Sciatic nerve (tissue), 2 donors: ENCODE measurements around the gene ZBTB2. TPM values are rescaled to one million over a fixed set of nuclear protein-coding genes. Genes with fewer than 3 reads are reported as not detected.
A peak's percentile ranks its signal among the peaks of the same experiment; 100 is the strongest.
"Not testable (repeated sequence)": the region's sequence is repeated elsewhere in the genome, so short reads cannot be mapped to it uniquely, and the experiment has no call there.

ENCODE experiments used
- ATAC-seq: fragments of 200-7000 bp; cut with Tn5 transposase; one replicate; pipeline ENCODE4 v1.9.1; 2020; ENCODE audit warnings: mild to moderate bottlenecking, moderate library complexity
- DNase-seq: peaks from one replicate; pipeline ENCODE4 v3.0.0-alpha.2; 2020; ENCODE audit warnings: low spot score
- intact Hi-C: fragments of 100-400 bp; cut with DNase I; formaldehyde crosslinking; loops from one replicate; pipeline ENCODE4 v1.14.2; 2022
- total RNA-seq: library from RNA; stranded (reverse); fragmentation: NEBNext Ultra II Directional; extraction: Animal tissue kit (Norgen Biotek cat#: 25700); gene quantifications from one replicate; pipeline ENCODE4 v1.2.1, GENCODE V29; 2021
- donor health status: DM: no; HTN: no; CAD: no.
- donor health status: DM: no; HTN: no; CAD: no.

Gene ZBTB2
- total RNA-seq, 1 donor from 2014 or later, result 13.2 TPM

DNA sequence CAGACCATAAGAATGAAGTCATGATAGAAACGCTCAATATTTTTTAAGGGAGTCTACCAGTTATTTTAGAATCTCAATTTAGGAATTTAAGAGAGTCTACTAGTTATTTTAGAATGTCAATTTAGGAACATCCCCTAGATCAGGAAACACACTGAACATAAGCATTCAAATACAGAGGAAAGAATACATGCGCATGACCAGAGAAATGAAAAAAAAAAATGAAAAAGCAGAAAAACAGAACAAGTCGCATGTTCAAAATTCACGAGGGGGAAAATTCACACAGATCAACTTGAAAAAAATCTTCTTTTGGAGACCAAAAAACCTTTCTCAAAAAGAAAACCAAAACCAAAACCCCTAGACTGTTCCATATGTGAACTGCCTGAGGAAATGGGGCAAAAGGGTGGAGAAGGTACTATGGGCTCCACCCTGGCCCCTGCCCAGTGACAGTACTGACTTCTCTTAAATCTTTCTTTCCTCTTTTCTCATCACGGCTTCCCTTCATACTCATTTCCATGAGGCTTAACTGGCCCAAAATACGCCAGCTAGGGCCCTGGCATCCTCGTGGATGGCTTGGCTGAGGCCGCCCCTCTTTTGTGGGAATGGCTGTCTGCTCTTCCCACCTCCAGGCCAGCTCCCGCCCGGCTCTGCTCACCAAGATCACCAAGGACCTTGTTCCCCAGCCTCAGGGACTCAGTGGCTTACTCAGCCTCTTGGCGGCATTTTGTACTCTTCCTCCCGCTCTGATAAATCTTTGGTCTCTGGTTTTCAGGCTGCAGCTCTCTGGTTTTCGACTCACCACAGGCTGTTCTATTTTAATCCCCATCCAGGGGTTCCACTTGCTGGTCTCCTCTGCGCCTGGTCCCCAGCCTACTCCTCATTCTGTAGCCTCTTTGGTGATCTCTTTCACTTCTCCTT lies 11.2 kb downstream of the ZBTB2 start:
- ATAC-seq (peak; percentile 62), DNase-seq (no peak)
- intact Hi-C loops, result no loop called here

- DNase-seq (no peak), ATAC-seq (no peak)
- intact Hi-C loops, result no loop called here
These were observed 14.3 kb downstream of the ZBTB2 start for GRCh38 chr6:151377095-151377494.

DNA sequence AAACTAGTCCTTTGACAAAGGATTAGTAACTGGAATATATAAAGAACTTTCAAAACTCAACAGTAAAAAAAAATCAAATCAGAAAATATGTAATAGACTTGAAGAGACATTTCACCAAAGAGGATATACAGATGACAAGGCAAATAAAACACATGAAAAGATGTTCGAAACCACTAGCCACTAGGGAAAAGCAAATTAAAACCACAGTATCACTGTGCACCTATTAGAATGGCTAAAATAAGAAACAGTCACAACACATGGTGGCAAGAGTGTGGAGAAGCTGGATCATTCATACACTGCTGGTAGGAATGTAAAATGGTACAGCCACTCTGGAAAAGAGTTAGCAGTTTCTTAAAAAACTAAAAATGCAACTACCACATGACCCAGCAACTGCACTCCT lies 14.9 kb downstream of the ZBTB2 start:
- ATAC-seq (no peak), DNase-seq (no peak)
- intact Hi-C loops, result no loop called here

- DNase-seq (no peak), ATAC-seq (no peak)
- intact Hi-C loops, result no loop called here
These were observed 15.5 kb downstream of the ZBTB2 start for GRCh38 chr6:151375833-151376232.

DNA sequence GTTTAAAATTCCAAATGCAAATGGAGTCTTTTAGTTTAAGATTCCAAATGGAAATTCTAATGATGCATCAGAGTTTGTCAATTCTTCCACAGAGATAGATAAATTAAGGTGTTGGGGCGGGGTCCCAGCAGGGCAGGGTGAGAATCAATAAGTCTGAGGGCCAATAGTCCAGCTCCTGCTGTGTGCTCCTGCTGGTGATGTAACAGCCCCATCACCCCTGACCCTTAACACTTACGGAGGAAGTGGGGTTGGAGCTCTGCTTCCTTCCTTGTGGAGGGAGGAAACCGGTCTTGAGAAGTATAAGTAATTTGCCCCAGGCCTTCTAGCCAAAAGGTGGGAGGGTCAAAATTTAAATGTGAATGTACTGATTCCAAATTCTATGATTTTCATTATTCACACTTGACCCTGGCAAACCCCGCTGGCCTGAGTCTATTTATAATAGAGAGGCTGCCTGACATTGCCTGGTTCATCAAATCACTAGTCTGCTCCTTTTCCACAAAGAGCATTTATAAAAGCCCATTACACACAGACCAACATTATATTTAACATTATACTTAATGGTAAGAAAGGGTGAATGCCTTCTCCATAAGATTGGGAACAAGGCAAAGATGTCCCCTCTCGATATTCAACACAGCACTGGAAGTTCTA lies 17.2 kb downstream of the ZBTB2 start:
- peak; percentile 73 for ATAC-seq
- intact Hi-C loops, result no loop called here

DNA sequence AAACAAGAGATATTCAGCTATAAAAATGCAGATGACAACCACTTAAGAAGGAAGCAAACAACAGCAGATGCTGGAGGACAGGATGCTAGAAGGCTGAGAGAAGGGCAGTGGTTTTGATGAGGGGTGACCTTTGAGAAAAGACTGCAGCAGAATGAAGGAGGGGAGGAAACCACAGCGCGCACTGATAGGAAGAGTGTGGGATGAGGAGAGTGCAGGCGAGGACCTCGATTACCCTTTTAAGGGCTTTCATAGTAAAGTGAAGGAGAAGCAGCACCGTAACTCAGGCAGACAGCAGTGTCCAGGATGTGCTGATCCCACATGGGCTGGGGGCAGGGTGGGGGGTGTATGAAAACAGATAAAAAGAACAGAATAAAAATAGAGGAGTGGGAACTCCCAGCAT lies 19.2 kb downstream of the ZBTB2 start:
- ATAC-seq (no peak), DNase-seq (no peak)
- intact Hi-C loops, result no loop called here

More for the DNA sequence above, 17.2 kb downstream of the ZBTB2 start:
- DNase-seq, result no peak

- DNase-seq, result no peak
- intact Hi-C loops, result no loop called here
- ATAC-seq, result no peak
These were observed 20.8 kb downstream of the ZBTB2 start for GRCh38 chr6:151370509-151371078.

GRCh38 chr6:151365233-151365632 lies 26.1 kb downstream of the ZBTB2 start:
- no peak for DNase-seq
- intact Hi-C loops, result no loop called here
- ATAC-seq, result no peak

GRCh38 chr6:151359486-151359885 lies 31.9 kb downstream of the ZBTB2 start:
- no peak for ATAC-seq
- intact Hi-C loops, result no loop called here
- DNase-seq, result no peak

DNA sequence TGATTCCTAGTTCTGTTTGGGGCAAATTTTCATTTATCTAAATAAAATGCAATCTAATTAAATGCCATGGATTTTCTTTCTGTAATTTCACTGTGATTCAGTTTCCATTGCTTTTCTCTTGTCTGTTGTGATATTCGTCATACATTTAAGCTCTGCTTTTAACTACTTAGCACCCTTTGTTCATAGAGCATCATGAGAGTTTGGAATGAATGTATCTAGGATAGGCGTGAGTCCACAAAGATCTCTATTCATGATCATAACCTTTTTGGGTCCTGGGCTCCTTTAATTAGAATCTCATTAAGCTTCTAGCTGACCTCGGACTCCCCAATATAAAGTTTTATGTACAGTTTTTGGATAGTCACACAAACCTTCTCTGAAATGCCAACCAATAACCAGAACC lies 32.9 kb downstream of the ZBTB2 start:
- DNase-seq, result no peak
- intact Hi-C loops, result no loop called here
- no peak for ATAC-seq

GRCh38 chr6:151357758-151358436 lies 33.5 kb downstream of the ZBTB2 start:
- ATAC-seq (no peak), DNase-seq (no peak)
- intact Hi-C loops, result no loop called here

DNA sequence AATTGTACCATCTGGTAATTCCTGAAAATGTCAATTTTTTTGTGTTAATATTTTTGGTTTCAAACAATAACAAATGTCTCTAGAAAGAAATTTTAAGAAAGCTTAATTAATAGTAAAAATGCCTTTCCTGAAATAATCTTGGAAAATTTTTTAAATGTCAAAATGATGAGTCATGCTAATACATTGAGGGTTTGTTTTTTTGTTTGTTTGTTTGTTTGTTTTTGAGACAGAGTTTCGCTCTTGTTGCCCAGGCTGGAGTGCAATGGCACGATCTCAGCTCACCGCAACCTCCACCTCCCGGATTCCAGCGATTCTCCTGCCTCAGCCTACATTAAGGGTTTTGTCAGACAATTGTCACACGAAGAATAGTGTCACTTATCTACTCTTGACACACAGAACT lies 34.4 kb downstream of the ZBTB2 start:
- ATAC-seq, intact Hi-C loops: not testable (repeated sequence)

GRCh38 chr6:151353795-151354194 lies 37.6 kb downstream of the ZBTB2 start:
- ATAC-seq (no peak), DNase-seq (no peak)
- intact Hi-C loops, result no loop called here

More for the DNA sequence above, 34.4 kb downstream of the ZBTB2 start:
- DNase-seq, result not testable (repeated sequence)

DNA sequence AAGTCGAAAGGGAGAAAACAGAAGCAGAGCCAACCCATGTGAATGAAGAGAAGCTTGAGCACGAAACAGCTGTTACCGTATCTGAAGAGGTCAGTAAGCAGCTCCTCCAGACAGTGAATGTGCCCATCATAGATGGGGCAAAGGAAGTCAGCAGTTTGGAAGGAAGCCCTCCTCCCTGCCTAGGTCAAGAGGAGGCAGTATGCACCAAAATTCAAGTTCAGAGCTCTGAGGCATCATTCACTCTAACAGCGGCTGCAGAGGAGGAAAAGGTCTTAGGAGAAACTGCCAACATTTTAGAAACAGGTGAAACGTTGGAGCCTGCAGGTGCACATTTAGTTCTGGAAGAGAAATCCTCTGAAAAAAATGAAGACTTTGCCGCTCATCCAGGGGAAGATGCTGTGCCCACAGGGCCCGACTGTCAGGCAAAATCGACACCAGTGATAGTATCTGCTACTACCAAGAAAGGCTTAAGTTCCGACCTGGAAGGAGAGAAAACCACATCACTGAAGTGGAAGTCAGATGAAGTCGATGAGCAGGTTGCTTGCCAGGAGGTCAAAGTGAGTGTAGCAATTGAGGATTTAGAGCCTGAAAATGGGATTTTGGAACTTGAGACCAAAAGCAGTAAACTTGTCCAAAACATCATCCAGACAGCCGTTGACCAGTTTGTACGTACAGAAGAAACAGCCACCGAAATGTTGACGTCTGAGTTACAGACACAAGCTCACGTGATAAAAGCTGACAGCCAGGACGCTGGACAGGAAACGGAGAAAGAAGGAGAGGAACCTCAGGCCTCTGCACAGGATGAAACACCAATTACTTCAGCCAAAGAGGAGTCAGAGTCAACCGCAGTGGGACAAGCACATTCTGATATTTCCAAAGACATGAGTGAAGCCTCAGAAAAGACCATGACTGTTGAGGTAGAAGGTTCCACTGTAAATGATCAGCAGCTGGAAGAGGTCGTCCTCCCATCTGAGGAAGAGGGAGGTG lies 38.7 kb downstream of the ZBTB2 start:
- intact Hi-C loops, result no loop called here
- DNase-seq (no peak), ATAC-seq (no peak)

GRCh38 chr6:151351731-151352130 lies 39.6 kb downstream of the ZBTB2 start:
- no peak for ATAC-seq
- DNase-seq, result no peak
- intact Hi-C loops, result no loop called here

GRCh38 chr6:151351146-151351700 lies 40.1 kb downstream of the ZBTB2 start:
- no peak for DNase-seq

GRCh38 chr6:151350442-151351145 lies 40.8 kb downstream of the ZBTB2 start:
- intact Hi-C loops, result no loop called here
- DNase-seq, result no peak
- ATAC-seq, result no peak

More at GRCh38 chr6:151351146-151351700, 40.1 kb downstream of the ZBTB2 start:
- ATAC-seq, result no peak
- intact Hi-C loops, result no loop called here
